Urinary bladder (tissue), 4 donors: ENCODE data around the gene EML4. TPM values are rescaled to one million over a fixed set of nuclear protein-coding genes. Genes with fewer than 3 reads are reported as not detected.
A peak's percentile ranks its signal among the peaks of the same experiment; 100 is the strongest.
"Not testable (repeated sequence)": the region's sequence is repeated elsewhere in the genome, so short reads cannot be mapped to it uniquely, and the experiment has no call there.

Experiments used
- DNase-seq: peaks from one replicate; pipeline ENCODE4 v3.0.0-alpha.2; 2015; ENCODE audit errors: extremely low spot score
- H3K27ac ChIP-seq: one replicate; pipeline ENCODE4 v1.5.1; 2013; ENCODE audit warnings: low read depth, mild to moderate bottlenecking, moderate library complexity
- H3K36me3 ChIP-seq: one replicate; pipeline ENCODE4 v1.6.1; 2013; ENCODE audit warnings: mild to moderate bottlenecking, moderate library complexity; ENCODE audit not compliant: insufficient read depth
- H3K4me1 ChIP-seq: one replicate; pipeline ENCODE4 v1.6.1; 2013; ENCODE audit warnings: mild to moderate bottlenecking, moderate library complexity; ENCODE audit not compliant: insufficient read depth
- H3K4me3 ChIP-seq: one replicate; pipeline ENCODE4 v1.5.1; 2013; ENCODE audit warnings: low read depth, low read length
- WGBS: extraction: QIAGEN DNeasy Blood & Tissue Kit; methylation state at CpG from one replicate; pipeline ENCODE4 v1.1.7; 2013; 5-methylcytosine and 5-hydroxymethylcytosine counted together
- polyA plus RNA-seq: library from polyadenylated mRNA; stranded (reverse); fragments of 200-250 nt; gene quantifications from one replicate; pipeline ENCODE4 v1.2.3, GENCODE V29; 2013
- total RNA-seq: library from RNA; depleted of rRNA; stranded (reverse); fragments of >200 nt; gene quantifications from one replicate; pipeline ENCODE4 v1.2.3, GENCODE V29; 2014
- donor health status: healthy with polysubstance abuse.
- donor health status: healthy.

The EML4 gene
- total and polyA plus RNA-seq, 2 donors = 11.4 to 93.6 TPM

GRCh38 chr2:42170619-42171395 is 1.7 kb downstream of the EML4 start:
- no peak for DNase-seq
- Histone ChIP-seq H3K36me3 (no peaks in the 10 kb centered on the region), H3K4me3 (peak overlapping the region; percentile 69), H3K4me1 (peaks cover 1% of the 10 kb centered on the region), H3K27ac (no peak overlapping the region)
- WGBS = 51% methylated on average over 9 of the region's 9 CpGs

GRCh38 chr2:42171396-42171980 is 2.3 kb downstream of the EML4 start:
- no peaks in the 10 kb centered on the region for H3K36me3 ChIP-seq
- no peak overlapping the region for H3K4me3 ChIP-seq
- WGBS = 63% methylated on average over 3 of the region's 3 CpGs
- peak overlapping the region; percentile 59 for H3K27ac ChIP-seq
- H3K4me1 ChIP-seq = peaks cover 1% of the 10 kb centered on the region
- no peak for DNase-seq

GRCh38 chr2:42172020-42172419 is 2.9 kb downstream of the EML4 start:
- WGBS = 21% methylated on average over 1 of the region's 1 CpG
- H3K27ac ChIP-seq = no peak overlapping the region
- H3K36me3 ChIP-seq = no peaks in the 10 kb centered on the region
- no peak for DNase-seq
- H3K4me1 ChIP-seq = peaks cover 1% of the 10 kb centered on the region
- H3K4me3 ChIP-seq = no peak overlapping the region

- 30% methylated on average over 1 of the region's 1 CpG for WGBS
- Histone ChIP-seq H3K27ac (no peak overlapping the region), H3K4me1 (peaks cover 1% of the 10 kb centered on the region), H3K36me3 (no peaks in the 10 kb centered on the region), H3K4me3 (no peak overlapping the region)
- DNase-seq = no peak
Measured at GRCh38 chr2:42172566-42172965, 3.4 kb downstream of the EML4 start.

GRCh38 chr2:42173467-42173866 is 4.3 kb downstream of the EML4 start:
- not testable (repeated sequence) for H3K36me3 ChIP-seq, H3K4me1 ChIP-seq, H3K4me3 ChIP-seq, DNase-seq, H3K27ac ChIP-seq
- 93% methylated on average over 2 of the region's 2 CpGs for WGBS

- no peaks in the 10 kb centered on the region for H3K4me1 ChIP-seq
- DNase-seq = no peak
- 98% methylated on average over 10 of the region's 10 CpGs for WGBS
- H3K4me3 ChIP-seq = no peak overlapping the region
- no peak overlapping the region for H3K27ac ChIP-seq
- H3K36me3 ChIP-seq = no peaks in the 10 kb centered on the region
Measured at GRCh38 chr2:42176992-42177738, 8.0 kb downstream of the EML4 start.

- Histone ChIP-seq H3K27ac (no peak overlapping the region), H3K36me3 (no peaks in the 10 kb centered on the region), H3K4me1 (no peaks in the 10 kb centered on the region), H3K4me3 (no peak overlapping the region)
- DNase-seq = no peak
- WGBS = 91% methylated on average over 6 of the region's 6 CpGs
Measured at GRCh38 chr2:42178335-42178734, 9.2 kb downstream of the EML4 start.

- Histone ChIP-seq H3K36me3 (no peaks in the 10 kb centered on the region), H3K27ac (no peak overlapping the region), H3K4me1 (no peaks in the 10 kb centered on the region), H3K4me3 (no peak overlapping the region)
- DNase-seq = no peak
Measured at GRCh38 chr2:42180300-42180699, 11.1 kb downstream of the EML4 start.

- 83% methylated on average over 2 of the region's 2 CpGs for WGBS
- Histone ChIP-seq H3K4me3 (no peak overlapping the region), H3K36me3 (no peaks in the 10 kb centered on the region), H3K4me1 (no peaks in the 10 kb centered on the region), H3K27ac (no peak overlapping the region)
- no peak for DNase-seq
Measured at GRCh38 chr2:42182654-42183308, 13.6 kb downstream of the EML4 start.

GRCh38 chr2:42183775-42184174 is 14.6 kb downstream of the EML4 start:
- H3K27ac ChIP-seq = no peak overlapping the region
- DNase-seq = no peak
- H3K4me1 ChIP-seq = no peaks in the 10 kb centered on the region
- no peaks in the 10 kb centered on the region for H3K36me3 ChIP-seq
- H3K4me3 ChIP-seq = no peak overlapping the region
- 87% methylated on average over 1 of the region's 1 CpG for WGBS

- Histone ChIP-seq H3K27ac (no peak overlapping the region), H3K36me3 (no peaks in the 10 kb centered on the region), H3K4me1 (no peaks in the 10 kb centered on the region), H3K4me3 (no peak overlapping the region)
- no peak for DNase-seq
- WGBS = 80% methylated on average over 3 of the region's 3 CpGs
Measured at GRCh38 chr2:42184346-42184745, 15.2 kb downstream of the EML4 start.

- 52% methylated on average over 5 of the region's 5 CpGs for WGBS
- Histone ChIP-seq H3K27ac (no peak overlapping the region), H3K4me1 (no peaks in the 10 kb centered on the region), H3K36me3 (no peaks in the 10 kb centered on the region), H3K4me3 (no peak overlapping the region)
- no peak for DNase-seq
Measured at GRCh38 chr2:42185220-42185921, 16.2 kb downstream of the EML4 start.

- no peak overlapping the region for H3K27ac ChIP-seq
- 26% methylated on average over 1 of the region's 1 CpG for WGBS
Measured at GRCh38 chr2:42186366-42186765, 17.2 kb downstream of the EML4 start.

More at GRCh38 chr2:42186366-42186765, 17.2 kb downstream of the EML4 start:
- DNase-seq = no peak
- H3K4me1 ChIP-seq = no peaks in the 10 kb centered on the region
- no peak overlapping the region for H3K4me3 ChIP-seq
- H3K36me3 ChIP-seq = no peaks in the 10 kb centered on the region
